ENCODE results near the gene RPRD1A. TPM values are rescaled to one million over a fixed set of nuclear protein-coding genes. Genes with fewer than 3 reads are reported as not detected.

The RPRD1A gene
- total and polyA plus RNA-seq, 2 of the 4 experiments (the other 2 are of a cell fraction) = 23.3 to 27.2 TPM

DNA sequence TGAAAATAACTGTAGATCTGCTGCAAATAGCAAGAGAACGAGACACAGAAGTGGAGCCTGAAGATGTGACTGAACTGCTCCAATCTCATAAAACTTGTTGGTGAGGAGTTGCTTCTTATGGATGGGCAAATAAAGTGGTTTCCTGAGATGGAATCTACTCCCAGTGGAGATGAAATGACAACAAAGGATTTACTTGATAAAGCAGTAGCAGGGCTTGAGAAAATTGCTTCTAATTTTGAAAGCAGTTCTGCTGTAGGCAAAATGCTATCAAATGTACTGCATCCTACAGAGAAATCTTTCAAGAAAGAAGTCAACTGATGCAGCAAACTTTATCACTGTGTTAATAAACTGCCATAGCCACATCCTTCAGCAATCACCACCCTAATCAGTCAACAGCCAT is 44.0 kb downstream of the RPRD1A start:
- BruUV-seq (replicated peaks) = no TSS peak
- DNase-seq (no peak), ATAC-seq (ENCODE audit: low read depth) (no peak)
- no peak overlapping the region for H3K56ac ChIP-seq (ENCODE audit: extremely low read depth, insufficient read depth, low read length)
- no peak overlapping the region for H3K27ac ChIP-seq (ENCODE audit: insufficient read depth, low read length)
- dilution Hi-C loops (cut with HindIII; ENCODE audit: low sequenced_read_pairs, unreplicated experiment) = no loop called here
- H3K9me3 ChIP-seq (ENCODE audit: control insufficient read depth, insufficient read depth, low read length) = no peaks in the 10 kb centered on the region
- H3K9me1 ChIP-seq (ENCODE audit: insufficient read depth, low read length) = peaks cover 5% of the 10 kb centered on the region; the same call in 1 of the 2 replicates
- H3K4me1 ChIP-seq (ENCODE audit: control insufficient read depth, insufficient read depth, low read length) = peaks cover 7% of the 10 kb centered on the region
- 0 out of 2 replicates have a peak overlapping the region, but pooled peaks have one; percentile 5 for H2BK20ac ChIP-seq (ENCODE audit: low read depth, low read length)
- WGBS, 2 experiments (ENCODE audit: extremely low coverage in 2 of 2, insufficient read length in 1 of 2) = 88% methylated on average over 1 of the region's 1 CpG; no CpG with 5 or more reads in 1 of the 2 experiments
- H3K18ac ChIP-seq (ENCODE audit: low read depth, low read length) = no peak overlapping the region
- no peaks in the 10 kb centered on the region for H3K79me1 ChIP-seq (ENCODE audit: low read depth in 1 of 2, low read length in 2 of 2)
- intact Hi-C loops (cut with micrococcal nuclease) = loop anchor here (5.0 kb wide), 1 partner anchor 104 kb away; the partner anchor contains the start of genes ELP2 and SLC39A6
- no peak overlapping the region; the same call in 2 of the 3 replicates for H2BK15ac ChIP-seq (ENCODE audit: low read depth, low read length)
- H4K8ac ChIP-seq (ENCODE audit: low read depth in 2 of 2, low read length in 2 of 2) = no peak overlapping the region
- no peaks in the 10 kb centered on the region for H3K27me3 ChIP-seq (ENCODE audit: control insufficient read depth, insufficient read depth, low read length)
- H4K91ac ChIP-seq (ENCODE audit: insufficient read depth, low read depth, low read length) = no peak overlapping the region
- CTCF ChIA-PET = interaction anchor here (0.6 kb wide), 1 partner anchor 423 kb away, joined by 4 read pairs; no protein-coding TSS in a partner anchor
- H3K9ac ChIP-seq (ENCODE audit: low read depth, low read length) = no peak overlapping the region
- in situ Hi-C loops (cut with MboI; ENCODE audit: low sequenced_read_pairs) = no loop called here
- no peak overlapping the region for H3K4me2 ChIP-seq (ENCODE audit: low read depth, low read length)
- TF ChIP-seq CEBPB (IDR thresholded peaks at IDR 0.05; ENCODE audit: low read depth, low read length) (no peak), MXI1 (IDR thresholded peaks at IDR 0.05; ENCODE audit: borderline replicate concordance, low read depth, low read length) (no peak), RAD21 (IDR thresholded peaks at IDR 0.05; ENCODE audit: low read length) (no peak), POLR2A (IDR thresholded peaks at IDR 0.05; ENCODE audit: low read depth, low read length) (no peak), BHLHE40 (IDR thresholded peaks at IDR 0.05; ENCODE audit: low read depth, low read length) (no peak)
- TF ChIP-seq, protein P1, sequence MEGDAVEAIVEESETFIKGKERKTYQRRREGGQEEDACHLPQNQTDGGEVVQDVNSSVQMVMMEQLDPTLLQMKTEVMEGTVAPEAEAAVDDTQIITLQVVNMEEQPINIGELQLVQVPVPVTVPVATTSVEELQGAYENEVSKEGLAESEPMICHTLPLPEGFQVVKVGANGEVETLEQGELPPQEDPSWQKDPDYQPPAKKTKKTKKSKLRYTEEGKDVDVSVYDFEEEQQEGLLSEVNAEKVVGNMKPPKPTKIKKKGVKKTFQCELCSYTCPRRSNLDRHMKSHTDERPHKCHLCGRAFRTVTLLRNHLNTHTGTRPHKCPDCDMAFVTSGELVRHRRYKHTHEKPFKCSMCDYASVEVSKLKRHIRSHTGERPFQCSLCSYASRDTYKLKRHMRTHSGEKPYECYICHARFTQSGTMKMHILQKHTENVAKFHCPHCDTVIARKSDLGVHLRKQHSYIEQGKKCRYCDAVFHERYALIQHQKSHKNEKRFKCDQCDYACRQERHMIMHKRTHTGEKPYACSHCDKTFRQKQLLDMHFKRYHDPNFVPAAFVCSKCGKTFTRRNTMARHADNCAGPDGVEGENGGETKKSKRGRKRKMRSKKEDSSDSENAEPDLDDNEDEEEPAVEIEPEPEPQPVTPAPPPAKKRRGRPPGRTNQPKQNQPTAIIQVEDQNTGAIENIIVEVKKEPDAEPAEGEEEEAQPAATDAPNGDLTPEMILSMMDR (conservative IDR thresholded peaks at IDR 0.05; ENCODE audit: low read depth, low read length) = no peak
- POLR2A ChIA-PET (ENCODE audit: unreplicated experiment) = no interaction called here
- H2AFZ ChIP-seq (replicated peaks; ENCODE audit: low read length, poor library complexity) = no peak overlapping the region
- H4K5ac ChIP-seq (ENCODE audit: low read depth, low read length) = no peak overlapping the region
- no peak overlapping the region for H3K4ac ChIP-seq (ENCODE audit: low read depth, low read length)
- H4K20me1 ChIP-seq (ENCODE audit: insufficient read depth, low read length) = no peaks in the 10 kb centered on the region
- H2AK5ac ChIP-seq (ENCODE audit: low read depth, low read length) = no peak overlapping the region
- H3K23ac ChIP-seq (ENCODE audit: low read depth, low read length) = no peak overlapping the region
- peaks cover 2% of the 10 kb centered on the region; the same call in 1 of the 2 replicates for H3K36me3 ChIP-seq (ENCODE audit: control insufficient read depth, insufficient read depth, low read length)
- no peak overlapping the region for H3K14ac ChIP-seq (replicated peaks; ENCODE audit: low read depth, low read length)
- H2AK9ac ChIP-seq (replicated peaks; ENCODE audit: low read depth, low read length, poor library complexity) = no peak overlapping the region
- no peak overlapping the region for H2BK5ac ChIP-seq (ENCODE audit: low read depth, low read length, poor library complexity, severe bottlenecking)
- no peak overlapping the region for H2BK120ac ChIP-seq (ENCODE audit: low read depth, low read length)
- no peak overlapping the region for H3K4me3 ChIP-seq (ENCODE audit: insufficient read depth, low read depth, low read length)

Data from IMR-90 (cell line).